ENCODE data around the gene HIPK2.

HIPK2 gene

GRCh38 chr7:139687211-139687954 lies 90.4 kb downstream of the HIPK2 start:
- TF ChIP-seq EP300 (IDR thresholded peaks at IDR 0.05; ENCODE audit: borderline replicate concordance) (no peak), EGR1 (IDR thresholded peaks at IDR 0.05) (no peak)

GRCh38 chr7:139683137-139683921 lies 94.5 kb downstream of the HIPK2 start:
- TF ChIP-seq TCF12 (IDR thresholded peaks at IDR 0.05; ENCODE audit: low read depth) (no peak), RAD21 (IDR thresholded peaks at IDR 0.05; ENCODE audit: low read depth) (no peak), YY1 (IDR thresholded peaks at IDR 0.05; ENCODE audit: low read depth) (no peak), EP300 (IDR thresholded peaks at IDR 0.05; ENCODE audit: borderline replicate concordance) (no peak), TEAD4 (IDR thresholded peaks at IDR 0.05) (no peak)
- TF ChIP-seq, protein P1, sequence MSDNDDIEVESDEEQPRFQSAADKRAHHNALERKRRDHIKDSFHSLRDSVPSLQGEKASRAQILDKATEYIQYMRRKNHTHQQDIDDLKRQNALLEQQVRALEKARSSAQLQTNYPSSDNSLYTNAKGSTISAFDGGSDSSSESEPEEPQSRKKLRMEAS (IDR thresholded peaks at IDR 0.05): no peak
- TF ChIP-seq, protein P2, sequence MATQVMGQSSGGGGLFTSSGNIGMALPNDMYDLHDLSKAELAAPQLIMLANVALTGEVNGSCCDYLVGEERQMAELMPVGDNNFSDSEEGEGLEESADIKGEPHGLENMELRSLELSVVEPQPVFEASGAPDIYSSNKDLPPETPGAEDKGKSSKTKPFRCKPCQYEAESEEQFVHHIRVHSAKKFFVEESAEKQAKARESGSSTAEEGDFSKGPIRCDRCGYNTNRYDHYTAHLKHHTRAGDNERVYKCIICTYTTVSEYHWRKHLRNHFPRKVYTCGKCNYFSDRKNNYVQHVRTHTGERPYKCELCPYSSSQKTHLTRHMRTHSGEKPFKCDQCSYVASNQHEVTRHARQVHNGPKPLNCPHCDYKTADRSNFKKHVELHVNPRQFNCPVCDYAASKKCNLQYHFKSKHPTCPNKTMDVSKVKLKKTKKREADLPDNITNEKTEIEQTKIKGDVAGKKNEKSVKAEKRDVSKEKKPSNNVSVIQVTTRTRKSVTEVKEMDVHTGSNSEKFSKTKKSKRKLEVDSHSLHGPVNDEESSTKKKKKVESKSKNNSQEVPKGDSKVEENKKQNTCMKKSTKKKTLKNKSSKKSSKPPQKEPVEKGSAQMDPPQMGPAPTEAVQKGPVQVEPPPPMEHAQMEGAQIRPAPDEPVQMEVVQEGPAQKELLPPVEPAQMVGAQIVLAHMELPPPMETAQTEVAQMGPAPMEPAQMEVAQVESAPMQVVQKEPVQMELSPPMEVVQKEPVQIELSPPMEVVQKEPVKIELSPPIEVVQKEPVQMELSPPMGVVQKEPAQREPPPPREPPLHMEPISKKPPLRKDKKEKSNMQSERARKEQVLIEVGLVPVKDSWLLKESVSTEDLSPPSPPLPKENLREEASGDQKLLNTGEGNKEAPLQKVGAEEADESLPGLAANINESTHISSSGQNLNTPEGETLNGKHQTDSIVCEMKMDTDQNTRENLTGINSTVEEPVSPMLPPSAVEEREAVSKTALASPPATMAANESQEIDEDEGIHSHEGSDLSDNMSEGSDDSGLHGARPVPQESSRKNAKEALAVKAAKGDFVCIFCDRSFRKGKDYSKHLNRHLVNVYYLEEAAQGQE (IDR thresholded peaks at IDR 0.05; ENCODE audit: low read depth): no peak

DNA sequence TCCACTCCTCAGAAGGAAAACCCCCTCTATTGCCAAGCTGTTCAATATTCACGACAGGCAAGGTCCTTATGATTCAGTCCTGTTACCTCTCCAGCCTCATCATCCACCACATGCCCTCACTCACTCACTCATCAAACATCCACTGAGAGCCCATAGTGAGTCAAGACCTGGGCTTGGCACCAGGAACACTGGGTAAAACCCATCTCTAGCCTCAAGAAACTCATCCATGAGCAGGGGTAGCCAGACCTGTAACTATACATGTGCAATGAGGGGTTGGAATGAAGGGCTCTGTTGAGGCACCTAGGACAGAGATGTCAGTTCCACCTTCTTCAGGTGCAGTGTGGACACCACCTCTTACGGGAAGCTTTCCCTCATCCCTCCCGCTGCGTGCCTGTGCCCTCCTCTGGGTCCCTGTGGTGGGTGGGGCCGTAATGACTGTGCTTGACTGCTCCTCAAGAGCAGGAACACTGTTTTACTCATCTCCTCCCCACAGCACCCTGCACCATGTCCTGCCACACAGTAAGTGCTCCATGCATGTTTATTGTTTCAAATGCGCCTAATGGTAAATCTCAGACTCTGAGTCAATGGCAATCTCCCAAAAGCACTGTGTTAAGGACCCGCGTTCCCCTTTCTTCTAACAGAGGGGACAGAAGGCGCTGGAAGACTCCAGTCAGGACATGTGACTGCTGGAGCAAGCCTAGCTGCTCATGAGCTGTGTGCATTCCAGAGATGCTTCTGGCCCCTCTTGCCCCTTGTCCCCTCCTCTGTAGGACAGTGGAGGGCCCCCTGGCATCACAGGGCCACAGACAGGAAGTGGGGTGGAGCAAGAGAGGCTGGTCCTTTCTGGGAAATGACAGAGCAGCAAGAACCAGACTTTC lies 95.4 kb downstream of the HIPK2 start:
- TF ChIP-seq, protein P1 (IDR thresholded peaks at IDR 0.05): no peak
- TF ChIP-seq, protein P2 (IDR thresholded peaks at IDR 0.05; ENCODE audit: low read depth): no peak
- TF ChIP-seq FOXM1 (IDR thresholded peaks at IDR 0.05; ENCODE audit: borderline replicate concordance, low read depth) (no peak), TCF12 (IDR thresholded peaks at IDR 0.05; ENCODE audit: low read depth) (no peak), TAF1 (IDR thresholded peaks at IDR 0.05; ENCODE audit: low read depth) (no peak), CREB1 (IDR thresholded peaks at IDR 0.05; ENCODE audit: low read depth) (no peak), TEAD4 (IDR thresholded peaks at IDR 0.05) (no peak), CEBPB (IDR thresholded peaks at IDR 0.05) (no peak), EP300 (IDR thresholded peaks at IDR 0.05; ENCODE audit: borderline replicate concordance) (no peak), EGR1 (IDR thresholded peaks at IDR 0.05) (no peak), ZBTB7A (IDR thresholded peaks at IDR 0.05; ENCODE audit: low read depth) (no peak), RAD21 (IDR thresholded peaks at IDR 0.05; ENCODE audit: low read depth) (no peak), YY1 (IDR thresholded peaks at IDR 0.05; ENCODE audit: low read depth) (no peak), NFIC (IDR thresholded peaks at IDR 0.05) (no peak)
- TF ChIP-seq, protein P3, sequence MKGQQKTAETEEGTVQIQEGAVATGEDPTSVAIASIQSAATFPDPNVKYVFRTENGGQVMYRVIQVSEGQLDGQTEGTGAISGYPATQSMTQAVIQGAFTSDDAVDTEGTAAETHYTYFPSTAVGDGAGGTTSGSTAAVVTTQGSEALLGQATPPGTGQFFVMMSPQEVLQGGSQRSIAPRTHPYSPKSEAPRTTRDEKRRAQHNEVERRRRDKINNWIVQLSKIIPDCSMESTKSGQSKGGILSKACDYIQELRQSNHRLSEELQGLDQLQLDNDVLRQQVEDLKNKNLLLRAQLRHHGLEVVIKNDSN (IDR thresholded peaks at IDR 0.05): no peak

DNA sequence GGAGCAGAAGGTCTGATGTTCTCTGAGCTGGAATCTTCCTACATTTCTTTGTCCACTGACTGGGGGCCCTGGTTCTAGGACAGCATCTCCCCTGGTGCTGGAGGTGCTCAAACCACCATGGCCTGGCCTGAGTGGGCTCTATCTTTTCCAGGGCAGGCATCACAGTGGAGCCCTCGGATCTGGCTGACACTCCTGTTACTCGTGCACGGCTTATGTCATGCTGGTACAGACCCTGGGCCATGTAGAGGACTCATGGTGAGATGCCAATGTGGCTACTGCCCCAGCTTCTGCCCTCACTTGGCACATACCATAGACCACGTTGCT lies 96.0 kb downstream of the HIPK2 start:
- TF ChIP-seq FOXM1 (IDR thresholded peaks at IDR 0.05; ENCODE audit: borderline replicate concordance, low read depth): no peak
- no peak for TF ChIP-seq EGR1 (IDR thresholded peaks at IDR 0.05)
- TF ChIP-seq TAF1 (IDR thresholded peaks at IDR 0.05; ENCODE audit: low read depth): no peak
- no peak for TF ChIP-seq YY1 (IDR thresholded peaks at IDR 0.05; ENCODE audit: low read depth)
- TF ChIP-seq TEAD4 (IDR thresholded peaks at IDR 0.05): no peak
- TF ChIP-seq, protein P2 (IDR thresholded peaks at IDR 0.05; ENCODE audit: low read depth): no peak
- TF ChIP-seq ZBTB7A (IDR thresholded peaks at IDR 0.05; ENCODE audit: low read depth): no peak
- TF ChIP-seq, protein P3 (IDR thresholded peaks at IDR 0.05): no peak
- TF ChIP-seq CREB1 (IDR thresholded peaks at IDR 0.05; ENCODE audit: low read depth): no peak
- TF ChIP-seq CEBPB (IDR thresholded peaks at IDR 0.05): no peak
- TF ChIP-seq, protein P1 (IDR thresholded peaks at IDR 0.05): no peak
- TF ChIP-seq RAD21 (IDR thresholded peaks at IDR 0.05; ENCODE audit: low read depth): no peak
- TF ChIP-seq EP300 (IDR thresholded peaks at IDR 0.05; ENCODE audit: borderline replicate concordance): no peak
